ENCODE data around the gene PKDCC. TPM values are rescaled to one million over a fixed set of nuclear protein-coding genes. Genes with fewer than 3 reads are reported as not detected.

The PKDCC gene
- total RNA-seq, 6 experiments from 2014 or later: not detected

DNA sequence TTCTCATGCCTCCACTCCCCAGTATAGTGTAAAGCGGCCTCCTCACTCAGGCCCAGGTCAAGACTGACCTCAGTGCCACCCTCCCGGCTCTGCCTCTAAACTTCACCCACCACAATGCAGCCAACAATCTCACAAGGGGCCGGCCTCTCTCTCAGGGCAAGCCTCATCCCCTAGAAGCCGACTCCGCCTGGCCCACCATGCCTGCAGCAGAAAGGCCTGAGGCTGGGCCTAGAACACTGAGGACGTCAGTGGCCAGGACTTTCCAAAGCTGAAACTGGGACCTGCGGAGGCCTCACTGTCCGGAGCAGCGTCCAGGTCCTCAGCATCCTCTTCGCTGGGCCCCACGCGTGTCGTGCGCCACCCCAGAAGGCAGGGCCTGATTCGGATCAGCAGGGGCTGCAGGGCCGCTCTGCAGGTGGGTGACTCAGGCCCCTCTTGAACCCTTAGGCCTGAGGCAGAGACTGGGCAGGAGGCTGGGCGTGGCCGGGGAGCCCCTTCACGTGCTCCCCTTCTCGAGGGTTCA lies 52.9 kb downstream of the PKDCC start:
- Mint-ChIP-seq H3K9me3 (peaks cover 11% of the 10 kb centered on the region), H3K4me3 (no peak overlapping the region; the same call in 1 of the 2 replicates), H3K36me3 (ENCODE audit: low read depth) (peaks cover 11% of the 10 kb centered on the region), H3K27me3 (ENCODE audit: insufficient read depth) (no peaks in the 10 kb centered on the region; the same call in 1 of the 2 replicates), H3K27ac (0 out of 2 replicates have a peak overlapping the region, but pooled peaks have one; percentile 15), H3K4me1 (ENCODE audit: low read depth) (peaks cover 46% of the 10 kb centered on the region)
- TF ChIP-seq, protein P1, sequence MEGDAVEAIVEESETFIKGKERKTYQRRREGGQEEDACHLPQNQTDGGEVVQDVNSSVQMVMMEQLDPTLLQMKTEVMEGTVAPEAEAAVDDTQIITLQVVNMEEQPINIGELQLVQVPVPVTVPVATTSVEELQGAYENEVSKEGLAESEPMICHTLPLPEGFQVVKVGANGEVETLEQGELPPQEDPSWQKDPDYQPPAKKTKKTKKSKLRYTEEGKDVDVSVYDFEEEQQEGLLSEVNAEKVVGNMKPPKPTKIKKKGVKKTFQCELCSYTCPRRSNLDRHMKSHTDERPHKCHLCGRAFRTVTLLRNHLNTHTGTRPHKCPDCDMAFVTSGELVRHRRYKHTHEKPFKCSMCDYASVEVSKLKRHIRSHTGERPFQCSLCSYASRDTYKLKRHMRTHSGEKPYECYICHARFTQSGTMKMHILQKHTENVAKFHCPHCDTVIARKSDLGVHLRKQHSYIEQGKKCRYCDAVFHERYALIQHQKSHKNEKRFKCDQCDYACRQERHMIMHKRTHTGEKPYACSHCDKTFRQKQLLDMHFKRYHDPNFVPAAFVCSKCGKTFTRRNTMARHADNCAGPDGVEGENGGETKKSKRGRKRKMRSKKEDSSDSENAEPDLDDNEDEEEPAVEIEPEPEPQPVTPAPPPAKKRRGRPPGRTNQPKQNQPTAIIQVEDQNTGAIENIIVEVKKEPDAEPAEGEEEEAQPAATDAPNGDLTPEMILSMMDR (IDR thresholded peaks at IDR 0.05): no peak
- no peak for DNase-seq

DNA sequence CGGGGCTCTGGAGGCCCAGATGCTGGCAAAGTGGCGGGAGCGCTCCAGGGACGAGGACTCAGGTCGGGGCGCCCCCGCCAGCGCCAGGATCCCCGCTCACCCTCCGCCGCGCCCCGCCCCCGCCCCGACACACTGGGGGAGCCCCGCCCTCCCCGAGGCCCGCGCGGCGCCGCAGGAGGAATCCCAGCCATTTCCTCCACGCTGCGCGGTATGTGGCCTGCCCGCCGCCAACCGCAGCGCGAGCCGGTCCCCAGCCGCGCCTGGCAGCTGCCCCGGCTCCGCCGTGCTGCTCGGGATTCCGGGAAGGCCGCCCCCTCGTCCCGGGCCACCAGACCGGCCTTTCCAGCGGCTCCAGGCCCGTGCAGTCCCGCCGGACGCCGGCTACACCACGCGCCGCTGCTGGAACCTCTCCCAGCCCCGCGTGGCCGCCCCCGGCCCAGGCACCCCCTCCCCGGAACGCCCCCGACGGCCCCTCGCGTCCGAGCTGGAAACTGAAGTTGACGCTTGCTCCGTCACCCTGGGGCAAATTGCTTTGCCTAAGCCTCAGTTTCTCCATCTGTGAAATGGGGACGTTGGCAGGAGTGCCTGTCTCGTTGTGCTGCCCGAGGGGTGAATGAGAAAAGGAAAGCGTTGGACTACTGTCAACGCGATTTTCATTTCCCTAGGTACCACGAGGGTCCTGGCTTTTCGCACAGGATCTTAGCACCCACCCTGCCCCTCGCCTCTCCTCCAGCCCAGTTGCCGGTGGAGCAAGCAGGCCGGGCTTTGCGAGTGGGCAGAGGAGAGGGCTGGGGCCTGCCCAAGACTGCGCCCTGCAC lies 53.6 kb downstream of the PKDCC start:
- Mint-ChIP-seq H3K27me3 (ENCODE audit: insufficient read depth) (no peaks in the 10 kb centered on the region; the same call in 1 of the 2 replicates), H3K36me3 (ENCODE audit: low read depth) (peaks cover 11% of the 10 kb centered on the region), H3K4me1 (ENCODE audit: low read depth) (peaks cover 46% of the 10 kb centered on the region), H3K4me3 (peak overlapping the region; percentile 84), H3K27ac (peak overlapping the region; percentile 90), H3K9me3 (peaks cover 11% of the 10 kb centered on the region)
- TF ChIP-seq, protein P1 (IDR thresholded peaks at IDR 0.05): no peak
- peak; percentile 37 for DNase-seq

DNA sequence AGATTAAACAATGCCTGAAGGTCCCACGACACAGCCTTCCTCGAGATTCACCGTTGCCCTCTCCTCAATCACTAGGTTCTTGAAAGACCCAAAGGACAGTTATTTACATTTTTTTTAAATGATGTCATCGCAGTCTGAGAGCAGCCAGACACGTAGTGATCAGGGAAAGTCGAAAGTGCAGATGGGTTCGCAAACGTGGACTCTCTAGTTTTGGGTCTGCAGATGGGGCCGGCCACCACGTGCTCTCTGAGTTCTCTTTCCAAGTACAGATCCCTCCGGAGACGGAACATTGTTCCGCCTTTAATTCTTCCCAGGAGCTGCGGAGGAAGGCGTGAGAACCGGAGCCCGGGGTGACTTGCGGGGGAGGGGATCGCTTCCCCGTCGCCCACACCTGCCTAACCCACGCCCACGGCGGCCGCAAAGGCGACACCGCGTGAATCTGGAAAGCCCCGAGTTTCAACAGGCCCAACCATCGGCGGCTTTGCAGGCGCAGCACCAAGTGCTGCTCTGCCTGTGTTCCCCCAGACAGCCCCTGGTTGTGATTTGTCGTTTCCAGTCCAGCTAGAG lies 54.3 kb downstream of the PKDCC start:
- peak overlapping the region; percentile 84 for H3K4me3 Mint-ChIP-seq
- DNase-seq: peak; percentile 69
- H3K27me3 Mint-ChIP-seq (ENCODE audit: insufficient read depth): no peaks in the 10 kb centered on the region; the same call in 1 of the 2 replicates
- peaks cover 44% of the 10 kb centered on the region for H3K4me1 Mint-ChIP-seq (ENCODE audit: low read depth)
- H3K27ac Mint-ChIP-seq: peak overlapping the region; percentile 90
- peaks cover 11% of the 10 kb centered on the region for H3K36me3 Mint-ChIP-seq (ENCODE audit: low read depth)
- TF ChIP-seq, protein P1 (IDR thresholded peaks at IDR 0.05): no peak
- peaks cover 11% of the 10 kb centered on the region for H3K9me3 Mint-ChIP-seq

DNA sequence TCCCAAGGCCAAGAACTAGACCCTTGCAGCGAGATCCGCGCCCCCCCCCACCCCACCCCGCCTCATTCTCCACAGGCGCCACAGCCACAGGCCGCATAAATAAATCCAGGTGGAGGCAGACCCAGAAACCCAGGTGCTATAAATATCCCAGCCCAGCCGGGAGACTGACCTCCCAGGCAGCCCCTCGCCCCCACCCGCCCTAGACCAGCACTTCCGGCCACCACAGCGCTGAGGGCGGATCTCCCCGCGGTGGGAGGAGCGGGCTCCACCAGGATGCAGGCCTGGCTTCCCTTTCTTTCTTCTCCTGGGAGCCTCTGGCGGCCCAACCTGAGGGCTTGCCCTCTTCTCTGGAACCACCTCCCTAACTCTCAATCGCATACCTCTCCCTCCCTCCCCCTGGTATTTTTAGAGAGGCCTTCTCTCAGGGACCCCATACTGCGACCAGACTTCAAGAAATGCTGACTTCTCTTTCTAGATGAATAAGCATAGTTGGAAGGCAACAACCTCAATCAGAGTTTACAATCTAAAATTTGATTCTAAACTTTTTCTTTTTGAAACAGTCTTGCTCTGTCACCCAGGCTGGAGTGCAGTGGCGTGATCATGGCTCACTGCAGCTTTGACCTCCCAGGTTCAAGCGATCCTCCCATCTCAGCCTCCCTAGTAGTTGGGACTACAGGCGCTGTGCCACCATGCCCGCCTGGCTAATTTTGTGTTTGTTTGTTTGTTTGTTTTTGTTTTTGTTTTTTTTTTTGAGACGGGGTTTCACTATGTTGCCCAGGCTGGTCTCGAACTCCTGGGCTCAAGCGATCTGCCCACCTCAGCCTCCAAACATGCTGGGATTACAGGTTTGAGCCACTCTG lies 55.0 kb downstream of the PKDCC start:
- Mint-ChIP-seq H3K27me3 (ENCODE audit: insufficient read depth) (no peaks in the 10 kb centered on the region; the same call in 1 of the 2 replicates), H3K9me3 (peaks cover 11% of the 10 kb centered on the region), H3K36me3 (ENCODE audit: low read depth) (peaks cover 11% of the 10 kb centered on the region), H3K4me3 (peak overlapping the region; percentile 84; the same call in 1 of the 2 replicates), H3K27ac (peak overlapping the region; percentile 90), H3K4me1 (ENCODE audit: low read depth) (peaks cover 36% of the 10 kb centered on the region)
- no peak for DNase-seq
- TF ChIP-seq, protein P1 (IDR thresholded peaks at IDR 0.05): no peak

DNA sequence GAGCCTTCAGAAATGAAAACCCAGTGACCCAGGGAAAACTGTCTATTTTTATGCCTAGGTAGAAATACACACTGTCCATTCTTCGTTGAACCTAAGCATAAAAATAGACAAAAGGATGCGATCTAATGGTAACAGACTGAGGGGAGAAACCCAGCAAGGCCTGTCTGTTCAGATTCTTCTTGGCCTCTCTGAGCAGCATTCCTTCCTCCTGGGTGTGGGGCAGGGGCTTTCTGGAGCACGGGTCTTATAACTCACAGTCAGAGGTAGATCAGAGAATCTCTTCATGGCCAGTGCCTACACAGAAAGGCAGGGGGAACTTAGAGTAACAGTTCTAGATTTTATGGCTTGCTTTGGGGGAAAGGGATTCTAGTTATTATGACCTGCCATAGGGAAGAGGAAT lies 56.0 kb downstream of the PKDCC start:
- Mint-ChIP-seq H3K4me3 (no peak overlapping the region), H3K27me3 (ENCODE audit: insufficient read depth) (no peaks in the 10 kb centered on the region; the same call in 1 of the 2 replicates), H3K4me1 (ENCODE audit: low read depth) (peaks cover 28% of the 10 kb centered on the region), H3K9me3 (peaks cover 11% of the 10 kb centered on the region), H3K27ac (no peak overlapping the region), H3K36me3 (ENCODE audit: low read depth) (peaks cover 11% of the 10 kb centered on the region)
- DNase-seq: no peak
- TF ChIP-seq, protein P1 (IDR thresholded peaks at IDR 0.05): no peak

Data from HFFc6 (cell line).